Limb (tissue), 2 donors: ENCODE measurements around the gene ADCY7.

ENCODE experiments used
- DNase-seq, 2 donors: peaks; one replicate each; pipeline ENCODE4 v3.0.0-alpha.2; 2016; ENCODE audit errors: extremely low spot score in 2 of 2

The ADCY7 gene

DNA sequence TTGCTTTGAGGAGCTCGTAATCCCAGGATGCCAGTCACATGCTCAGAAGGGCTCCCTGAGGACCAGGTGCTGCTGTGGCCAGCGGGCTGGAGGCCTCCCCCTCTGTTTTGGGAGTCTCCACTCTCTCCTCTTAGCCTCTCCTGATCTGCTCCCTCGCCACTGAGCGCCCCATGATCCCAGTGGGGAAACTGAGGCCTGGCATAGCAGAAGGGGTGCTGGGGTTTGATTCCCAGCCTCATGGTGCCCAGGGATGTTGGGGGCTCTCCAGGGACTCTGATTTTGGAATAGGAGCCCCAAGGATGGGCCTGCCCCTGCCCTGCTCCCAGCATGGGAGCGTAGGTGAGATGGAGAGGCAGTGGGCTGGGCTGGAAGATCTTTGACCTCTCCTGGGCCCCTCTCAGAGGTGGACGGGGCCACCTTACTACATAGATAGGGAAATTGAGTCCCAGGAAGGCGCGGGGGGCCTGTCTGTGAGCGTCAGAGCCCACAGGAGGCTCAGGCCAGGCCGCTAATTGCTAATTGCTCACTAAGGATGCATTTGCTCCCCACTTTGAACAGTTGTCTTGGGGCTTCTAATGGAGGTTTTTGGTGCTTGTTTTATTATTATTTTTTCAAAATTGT is 525 bp upstream of the ADCY7 start:
- no peak for DNase-seq

DNA sequence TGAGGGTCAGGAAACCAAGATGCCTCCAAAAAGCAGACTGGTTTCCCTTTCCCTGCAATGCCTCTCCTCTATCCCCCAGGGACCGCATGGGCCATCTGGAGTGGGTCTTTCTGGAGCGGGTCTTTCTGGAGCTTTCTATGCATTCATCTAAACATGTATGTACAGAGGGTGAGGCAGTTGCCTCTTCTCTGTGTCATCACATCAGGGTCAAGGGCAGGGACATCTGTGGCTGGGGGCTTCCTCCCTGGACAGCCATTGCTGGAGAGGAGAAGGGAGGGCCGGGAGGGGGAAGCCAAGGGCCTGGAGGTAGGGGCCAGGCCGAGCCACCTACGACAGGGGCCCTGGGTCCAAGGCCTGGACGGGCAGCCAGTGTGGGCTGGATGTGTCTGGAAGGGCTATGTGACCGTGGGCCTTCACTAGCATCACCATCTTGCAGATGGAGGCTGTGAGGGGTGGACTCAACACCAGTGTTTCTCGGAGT is 840 bp downstream of the ADCY7 start:
- DNase-seq, result no peak

DNA sequence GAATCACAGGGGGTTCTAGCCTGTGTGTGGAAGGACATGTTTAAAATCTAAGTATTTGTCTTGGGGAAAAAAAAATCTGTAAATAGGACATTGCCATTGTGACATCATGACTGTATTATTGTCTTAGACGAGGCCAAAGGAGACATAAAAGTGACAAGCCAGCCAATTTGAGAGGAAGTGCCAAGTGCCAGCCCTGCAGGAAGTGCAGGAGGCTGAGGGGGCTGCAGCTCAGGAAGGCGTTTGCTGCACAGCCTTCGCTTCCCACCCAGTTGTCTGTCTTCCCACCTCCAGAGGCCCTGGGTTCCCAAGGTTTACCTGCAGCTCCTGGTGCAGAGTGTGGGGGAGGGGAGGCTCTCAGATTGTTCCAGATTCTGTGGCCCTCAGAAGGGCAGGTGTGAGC is 1.3 kb downstream of the ADCY7 start:
- DNase-seq, result no peak

DNA sequence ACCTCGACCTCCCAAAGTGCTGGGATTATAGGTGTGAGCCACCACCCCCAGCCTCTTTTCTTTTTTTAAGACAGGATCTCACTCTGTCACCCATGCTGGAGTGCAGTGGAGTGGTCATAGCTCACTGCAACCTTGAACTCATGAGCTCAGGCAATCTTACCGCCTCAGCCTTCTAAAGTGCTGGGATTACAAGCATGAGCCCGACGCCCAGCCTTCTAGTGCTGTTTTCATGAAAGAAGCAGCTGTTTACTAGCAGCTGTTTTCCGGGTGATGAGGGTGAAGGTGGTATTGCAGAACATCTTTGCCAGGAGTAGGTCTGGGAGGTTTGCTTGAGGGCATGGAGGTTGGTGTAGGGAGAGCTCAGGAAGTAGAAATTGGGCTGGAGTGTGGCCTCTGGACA is 2.0 kb downstream of the ADCY7 start:
- no peak for DNase-seq

DNA sequence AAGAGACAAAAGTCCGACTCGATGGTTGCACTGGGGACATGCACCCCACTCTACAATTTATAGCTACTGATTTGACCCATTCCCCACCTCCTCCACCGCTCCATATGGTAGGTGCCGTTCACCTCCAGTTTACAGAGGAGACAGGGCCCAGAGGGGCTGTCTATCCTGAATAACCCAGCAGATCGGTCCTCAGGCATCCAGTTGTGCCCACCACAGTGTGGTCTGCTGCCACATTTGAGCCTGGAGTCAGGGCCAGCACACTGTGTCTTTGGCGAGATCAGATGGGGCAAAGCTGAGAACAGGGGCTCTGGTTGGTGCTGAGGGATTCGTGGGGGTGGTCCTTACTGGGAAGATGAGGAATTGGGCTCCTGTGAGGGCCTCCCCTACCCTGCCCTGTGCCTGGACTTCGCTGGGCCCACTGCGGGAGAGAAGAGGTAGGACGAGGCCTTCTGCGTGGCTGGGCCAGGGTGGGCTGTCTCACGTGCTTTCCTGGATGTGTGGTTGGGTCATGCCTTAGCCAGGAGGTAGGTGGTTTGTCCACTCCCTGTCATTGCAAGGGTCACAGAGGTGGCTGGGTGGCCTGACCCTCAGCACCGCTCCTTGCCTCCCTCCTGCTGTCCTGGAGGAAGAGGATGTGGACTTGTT is 2.8 kb downstream of the ADCY7 start:
- DNase-seq, result no peak

DNA sequence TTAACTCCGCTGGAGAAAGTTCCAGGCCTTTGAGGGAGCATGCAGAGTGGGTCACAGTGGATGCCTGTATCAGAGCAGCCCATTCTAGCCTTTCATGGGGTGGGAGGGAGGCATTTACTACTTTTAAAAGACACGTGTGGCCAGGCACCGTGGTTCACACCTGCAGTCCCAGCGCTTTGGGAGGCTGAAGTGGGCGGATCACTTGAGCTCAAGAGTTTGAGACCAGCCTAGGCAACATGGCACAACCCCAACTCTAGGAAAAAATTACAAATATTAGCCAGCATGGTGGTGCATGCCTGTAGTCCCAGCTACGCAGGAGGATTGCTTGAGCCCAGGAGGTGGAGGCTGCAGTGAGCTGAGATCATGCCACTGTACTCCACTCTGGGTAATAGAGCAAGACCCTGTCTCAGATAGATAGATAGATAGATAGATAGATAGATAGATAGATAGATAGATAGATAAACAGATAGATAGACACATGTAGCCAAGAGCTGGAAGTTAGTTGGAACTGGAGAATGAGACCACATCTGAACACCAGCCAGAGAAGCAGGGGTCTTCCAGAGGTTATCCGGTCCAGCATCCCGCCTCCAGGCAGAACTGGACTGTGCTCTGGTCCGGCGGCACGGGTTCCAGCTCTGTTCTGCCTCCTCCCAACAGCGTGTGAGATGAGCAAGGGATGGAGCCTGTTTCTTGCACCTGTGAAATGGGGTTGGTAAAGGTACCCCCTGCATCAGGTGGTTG is 3.6 kb downstream of the ADCY7 start:
- no peak for DNase-seq

DNA sequence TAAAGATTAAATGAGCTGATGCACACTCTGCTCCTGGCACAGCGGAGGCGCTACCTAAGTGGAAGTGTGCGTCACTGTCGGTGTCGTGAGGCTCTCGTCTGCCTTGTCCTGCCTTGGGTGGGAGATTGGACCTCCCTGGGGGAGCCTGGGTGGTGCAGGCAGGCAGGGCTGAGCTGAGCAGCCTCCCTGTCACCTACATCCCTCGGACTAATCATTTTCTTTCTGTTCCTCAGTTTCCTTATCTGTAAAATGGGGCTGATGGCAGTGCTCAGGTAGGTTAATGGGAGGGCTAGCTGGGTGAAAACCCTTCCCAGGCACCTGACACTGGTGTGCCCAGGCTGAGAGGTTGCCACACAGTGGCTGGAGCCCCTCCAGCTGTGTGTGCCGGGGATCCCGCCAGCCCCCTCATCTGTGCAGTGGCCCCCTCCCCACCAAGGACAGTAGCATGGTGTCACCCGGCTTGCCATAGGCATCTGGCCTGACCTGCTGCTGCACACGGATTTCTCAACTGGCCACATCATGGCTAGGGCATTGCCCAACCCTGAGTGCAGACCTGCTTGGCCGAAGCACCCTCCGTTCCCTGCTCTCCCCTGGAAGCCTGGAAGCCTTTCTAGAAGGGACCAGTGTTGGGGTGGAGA is 4.3 kb downstream of the ADCY7 start:
- DNase-seq, result no peak

DNA sequence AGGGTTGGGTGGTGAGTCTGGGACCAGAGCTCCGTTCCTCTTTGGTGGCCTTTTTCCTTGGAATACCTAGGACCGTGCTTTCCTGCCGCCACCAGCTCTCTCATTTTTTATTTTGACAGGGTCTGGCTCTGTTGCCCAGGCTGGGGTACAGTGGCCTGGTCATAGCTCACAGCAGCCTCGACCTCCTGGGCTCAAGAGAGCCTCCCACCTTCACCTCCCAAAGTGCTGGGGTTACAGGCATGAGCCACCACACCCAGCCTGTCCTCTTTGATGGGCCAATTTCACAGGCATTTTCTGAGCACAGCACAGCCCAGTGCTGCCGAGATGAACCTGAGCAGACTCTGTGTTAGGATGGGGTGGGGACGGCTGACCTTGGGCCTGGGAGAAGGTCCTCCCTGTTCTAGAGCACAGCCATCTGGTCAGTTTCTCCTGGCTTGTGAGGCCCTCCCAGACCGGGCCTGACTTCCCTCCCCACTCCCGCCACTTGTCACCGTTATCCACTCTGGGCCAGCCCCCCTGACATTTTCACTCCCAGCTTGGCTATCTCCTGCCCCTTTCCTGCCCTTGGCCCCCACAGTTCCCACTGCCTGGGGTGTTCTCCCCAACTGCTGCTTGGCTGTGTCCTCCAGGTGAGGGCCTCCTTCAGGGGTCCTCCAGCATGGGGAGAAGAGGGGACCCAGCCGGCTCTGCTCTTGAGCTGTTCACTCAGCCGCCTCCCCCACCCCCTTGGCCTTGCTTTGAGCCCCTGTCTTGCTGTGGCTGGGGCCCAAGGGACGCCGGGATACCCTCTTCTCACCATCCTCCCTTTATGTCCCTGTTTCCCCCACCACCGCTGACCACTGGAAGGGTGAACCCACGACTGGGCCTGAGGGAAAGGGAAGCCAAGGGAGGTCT is 5.0 kb downstream of the ADCY7 start:
- no peak for DNase-seq

DNA sequence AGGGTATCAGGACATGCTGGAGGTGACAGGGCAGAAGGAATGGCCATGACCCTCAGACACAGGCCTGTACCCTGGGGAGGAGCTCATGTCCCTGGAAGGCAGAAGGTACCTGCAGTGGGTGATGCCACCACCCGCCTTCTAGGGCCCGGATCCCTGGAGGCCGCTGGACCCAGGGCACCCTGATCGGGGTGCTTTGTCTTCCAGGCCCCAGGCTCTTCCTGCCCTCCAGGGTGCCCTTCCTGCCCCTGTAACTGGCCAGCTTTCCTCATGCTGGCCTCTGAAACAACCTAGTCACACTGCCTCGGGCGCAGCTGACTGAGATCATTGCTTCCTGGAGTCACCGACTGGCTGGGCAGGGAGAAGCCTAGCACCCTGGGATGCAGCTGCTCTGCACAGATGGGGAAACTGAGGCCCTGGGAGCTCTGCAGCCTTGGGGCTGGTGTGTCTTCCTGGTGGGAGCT is 5.8 kb downstream of the ADCY7 start:
- no peak for DNase-seq

DNA sequence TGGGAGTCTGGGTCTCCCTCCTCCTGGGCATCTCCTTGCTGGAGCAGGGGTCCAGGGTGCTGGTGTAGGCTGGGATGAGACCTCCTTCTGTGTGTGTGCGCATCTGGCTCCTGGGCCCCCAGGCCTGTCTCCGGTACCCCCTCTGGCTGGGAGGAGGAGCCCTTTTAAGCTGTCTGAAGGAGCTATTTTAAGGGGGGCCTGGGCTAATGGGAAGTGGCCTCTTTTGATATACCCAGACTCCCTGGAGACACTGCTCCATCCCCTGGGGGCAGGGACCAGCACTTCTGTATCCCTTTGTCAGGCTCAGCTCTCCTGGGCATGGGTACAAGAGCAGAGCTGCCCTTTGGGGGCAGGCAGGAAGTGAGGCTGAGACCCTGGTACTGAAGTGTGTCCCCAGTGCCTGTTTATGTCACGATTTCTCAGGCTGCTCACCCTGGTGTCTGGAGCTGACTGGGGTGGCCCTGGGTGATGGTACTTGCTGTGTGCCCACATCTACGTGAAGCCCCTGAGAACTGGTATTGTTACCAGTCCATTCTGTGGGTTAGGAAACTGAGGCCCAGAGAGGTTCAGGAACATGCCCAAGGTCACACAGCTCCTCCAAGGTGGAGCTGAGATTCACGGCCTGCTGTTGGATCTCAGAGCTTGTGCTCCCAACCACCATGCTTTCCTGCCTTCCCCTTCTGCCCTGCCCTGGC is 6.5 kb downstream of the ADCY7 start:
- DNase-seq, result no peak

DNA sequence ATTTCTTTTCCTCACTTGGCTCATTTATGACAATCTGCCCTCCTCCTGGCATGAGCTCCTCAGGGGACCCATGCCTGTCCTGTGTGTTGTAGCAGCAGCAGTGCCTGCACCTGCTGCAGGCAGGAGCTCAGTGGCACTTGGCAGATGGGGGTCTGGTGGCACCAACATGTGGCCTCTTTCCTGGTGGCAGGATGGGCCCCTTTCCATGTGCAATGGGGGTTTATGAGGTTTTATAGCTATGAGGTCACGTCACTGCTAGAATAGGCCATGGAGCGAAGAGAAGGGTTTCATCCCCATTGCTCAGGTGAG is 7.0 kb downstream of the ADCY7 start:
- DNase-seq, result no peak

DNA sequence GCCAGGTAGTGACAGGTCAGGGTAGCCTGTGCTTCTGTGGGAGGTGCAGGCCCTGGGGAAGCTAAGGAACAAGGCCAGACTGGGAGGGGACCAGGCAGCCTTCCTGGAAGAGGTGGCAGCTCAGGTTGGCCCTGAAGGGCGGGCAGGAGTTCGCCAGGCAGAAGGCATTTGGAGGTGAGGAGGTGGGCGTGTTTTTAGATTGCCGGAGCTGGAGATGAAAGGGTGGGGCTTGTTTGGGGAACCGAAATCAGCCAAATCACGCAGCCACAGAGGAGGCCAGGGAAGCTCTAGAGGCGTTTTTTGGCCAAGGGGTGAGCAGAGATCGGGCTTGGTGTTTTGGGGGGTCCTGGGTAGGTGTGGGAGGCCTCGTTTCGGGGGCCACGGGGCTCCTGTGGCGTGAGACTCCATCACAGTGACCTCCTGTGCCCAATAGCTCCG is 7.6 kb downstream of the ADCY7 start:
- no peak for DNase-seq

DNA sequence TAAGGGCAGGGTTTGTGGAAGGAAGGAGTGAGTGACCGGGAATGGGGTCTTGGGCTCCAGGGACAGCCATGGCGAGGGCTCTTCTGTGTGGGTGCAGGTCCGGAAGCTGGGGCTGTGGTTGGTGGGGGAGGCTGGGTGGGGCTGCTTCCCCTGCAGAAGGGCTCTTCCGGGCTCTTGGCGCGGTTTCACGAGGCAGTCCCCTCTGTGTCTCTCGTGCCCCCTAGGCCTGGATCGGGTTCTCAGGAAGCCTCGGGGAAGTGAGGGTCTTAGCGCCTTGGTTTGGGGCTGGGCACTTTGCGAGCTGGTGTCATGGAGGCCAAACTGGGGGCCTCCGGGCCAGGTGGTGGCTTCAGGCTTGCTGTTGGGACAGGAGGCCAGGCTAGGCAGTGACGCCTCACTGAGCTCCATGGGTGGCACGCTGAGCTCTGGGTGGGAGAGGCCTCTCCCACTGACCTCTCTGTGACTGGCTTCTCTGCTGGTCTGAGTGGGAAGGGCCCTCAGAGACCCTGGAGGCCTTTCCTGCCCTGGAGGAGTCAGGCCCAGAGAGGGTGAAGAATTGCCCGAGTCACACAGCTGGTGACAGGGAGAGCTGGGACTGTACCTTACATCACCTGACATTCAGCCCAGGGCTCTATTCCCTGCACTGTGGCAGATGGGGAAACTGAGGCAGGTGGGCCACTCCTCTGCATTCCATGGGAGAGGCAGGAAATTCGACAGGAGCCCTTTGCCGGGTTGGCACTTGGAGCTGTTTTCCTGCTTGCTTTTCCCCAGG is 8.2 kb downstream of the ADCY7 start:
- no peak for DNase-seq

DNA sequence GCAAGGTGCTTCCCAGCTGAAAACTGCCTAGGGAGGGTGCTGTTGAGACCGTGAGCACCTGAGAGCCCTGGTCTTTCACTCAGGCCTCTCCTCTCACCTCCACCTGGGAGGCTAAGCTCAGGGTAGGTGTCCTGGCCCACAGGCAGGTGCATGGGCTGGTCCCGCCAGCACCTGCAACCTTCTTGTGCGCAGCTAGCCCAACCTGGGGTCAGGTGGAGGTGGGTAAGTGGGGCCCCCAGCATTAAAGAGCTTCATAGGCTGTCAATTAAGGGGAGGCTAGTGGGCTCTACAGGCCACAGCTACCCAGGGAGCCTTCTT is 8.7 kb downstream of the ADCY7 start:
- DNase-seq, result no peak

DNA sequence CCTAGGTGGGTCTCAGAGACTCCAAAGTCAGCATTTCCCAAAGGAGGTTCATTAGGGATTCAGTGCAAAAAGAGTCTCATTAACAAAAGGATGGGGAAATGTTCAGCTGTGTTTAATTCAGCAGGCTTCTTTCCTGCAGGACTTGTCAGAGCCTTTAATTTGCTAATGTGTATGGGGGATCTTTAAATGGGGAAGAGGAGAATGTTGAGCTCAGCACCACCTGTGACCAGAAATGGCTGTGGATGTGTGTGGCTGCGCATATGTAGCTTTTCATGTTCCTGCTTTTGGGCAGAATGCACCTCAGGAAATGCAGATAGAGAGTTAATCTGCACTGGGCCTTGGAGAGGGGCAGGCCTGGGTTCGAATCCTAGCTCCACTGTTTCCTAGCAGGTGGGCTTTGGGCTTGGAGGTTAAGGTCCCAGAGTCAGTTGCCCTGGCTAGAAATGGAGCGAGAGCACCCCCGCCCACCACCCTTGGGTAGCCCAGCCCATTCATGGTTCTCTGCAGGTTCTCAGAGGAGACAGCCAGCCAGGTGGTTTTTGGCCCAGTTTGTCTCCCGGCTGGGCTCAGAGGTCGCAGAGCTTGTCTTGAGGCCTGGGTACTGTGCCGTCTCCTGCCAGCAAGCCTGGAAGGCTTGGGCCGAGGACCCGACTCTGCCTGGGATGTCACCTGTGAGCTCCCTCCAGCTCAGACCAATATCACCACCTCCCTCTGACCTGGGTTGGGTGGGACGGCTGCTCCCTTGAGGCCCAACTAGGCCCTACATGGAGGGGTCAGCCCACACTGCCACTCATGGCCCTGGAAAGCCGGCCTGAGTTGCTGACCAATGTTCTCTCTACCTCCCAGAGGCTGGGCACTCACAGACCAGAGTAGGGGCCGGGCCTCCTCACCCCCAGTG is 9.3 kb downstream of the ADCY7 start:
- DNase-seq, result no peak

DNA sequence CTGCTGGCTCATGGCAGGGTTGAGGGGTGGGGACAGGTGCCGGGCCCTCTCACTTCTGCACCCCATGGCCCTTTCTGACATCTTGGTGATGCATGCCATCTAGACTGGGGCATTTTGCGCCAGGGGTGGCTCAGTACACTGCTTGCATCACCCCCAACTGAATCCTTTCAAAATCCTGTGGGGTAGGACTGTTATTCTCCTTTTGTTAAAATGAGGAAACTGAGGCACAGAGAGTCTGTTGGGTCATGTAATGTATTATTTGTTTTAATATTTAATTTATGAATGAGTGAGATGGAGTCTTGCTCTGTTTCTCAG is 9.9 kb downstream of the ADCY7 start:
- no peak for DNase-seq

DNA sequence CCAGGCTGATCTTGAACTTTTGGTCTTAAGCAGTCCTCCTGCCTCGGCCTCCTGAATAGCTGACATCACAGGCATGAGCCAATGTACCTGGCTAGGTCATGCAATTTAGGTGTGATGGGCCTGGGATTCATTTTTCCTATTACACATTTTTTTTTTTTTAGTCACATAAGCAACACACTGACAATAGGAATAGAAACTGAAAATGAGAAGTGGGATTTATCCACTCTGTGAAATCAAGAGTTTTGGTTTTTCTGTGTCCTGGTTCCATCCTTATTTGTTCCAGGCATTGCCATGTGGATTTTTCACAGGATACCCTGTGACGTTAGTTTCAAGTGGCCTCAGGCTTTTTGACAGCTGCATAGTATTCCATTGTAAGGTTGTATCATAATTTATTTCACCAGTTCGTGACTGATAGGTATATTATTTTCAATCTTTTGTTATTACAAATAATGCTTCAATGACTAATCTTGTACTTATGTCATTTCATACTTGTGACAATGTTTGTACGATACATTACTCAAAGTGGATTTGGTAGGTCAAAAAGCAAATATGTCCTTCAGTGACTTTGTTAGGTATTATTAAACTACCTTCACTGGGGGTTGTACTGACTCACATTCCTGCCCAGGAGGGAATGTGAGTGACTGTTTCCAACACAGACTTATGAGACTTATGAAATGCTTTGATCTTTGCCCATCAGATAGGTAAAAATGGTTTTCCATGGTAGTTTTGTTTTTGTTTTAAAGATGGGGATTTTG is 10.6 kb downstream of the ADCY7 start:
- no peak for DNase-seq

DNA sequence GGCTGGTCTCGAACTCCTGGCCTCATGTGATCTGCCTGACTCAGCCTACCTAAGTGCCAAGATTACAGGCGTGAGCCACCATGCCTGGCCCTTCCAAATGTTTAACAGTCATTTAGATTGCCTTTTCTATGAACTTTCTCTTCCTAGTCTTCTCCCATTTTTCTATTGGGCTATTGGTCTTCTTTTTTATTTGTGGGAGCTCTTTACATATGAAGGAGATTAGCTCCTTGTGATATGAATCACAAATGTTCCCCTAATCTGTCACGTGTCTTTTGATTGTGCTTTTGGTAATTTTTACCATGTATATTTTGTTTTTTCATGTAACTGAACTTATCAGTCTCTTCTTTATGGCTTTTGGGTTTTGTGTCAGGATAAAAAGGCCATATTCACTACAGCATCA is 11.9 kb downstream of the ADCY7 start:
- no peak for DNase-seq

DNA sequence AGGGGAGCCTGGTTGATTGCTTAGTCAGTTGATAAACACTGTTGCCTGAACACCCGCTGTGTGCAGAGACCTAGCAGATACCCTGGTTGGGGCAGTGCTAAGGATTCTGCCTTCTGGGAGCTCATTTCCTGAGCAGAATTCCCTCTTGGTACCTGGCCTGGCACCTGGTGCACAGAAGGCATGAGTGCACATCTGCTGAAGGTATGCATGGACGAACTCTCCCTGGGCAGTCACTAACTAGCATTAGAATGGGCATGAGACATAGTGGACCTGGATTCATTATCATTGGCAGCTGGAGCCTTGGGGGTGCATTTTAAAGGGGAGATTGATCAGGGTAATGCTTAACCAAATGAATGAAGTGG is 13.1 kb downstream of the ADCY7 start:
- DNase-seq, result no peak
